IPS DF 6.9 (cell line): ENCODE measurements around the gene CRB1.

Experiments
- DNase-seq: peaks from one replicate; pipeline ENCODE4 v3.0.0-alpha.2; 2013; ENCODE audit warnings: low read depth, low spot score
- H3K27ac ChIP-seq: one replicate; pipeline ENCODE4 v1.5.1; 2013; ENCODE audit warnings: low read length, control low read depth
- H3K27me3 ChIP-seq: 2 replicates; pipeline ENCODE4 v1.6.1; 2013; ENCODE audit warnings: mild to moderate bottlenecking, low read length; ENCODE audit not compliant: control insufficient read depth, insufficient read depth
- H3K36me3 ChIP-seq: 2 replicates; pipeline ENCODE4 v1.6.1; 2013; ENCODE audit warnings: low read length; ENCODE audit not compliant: control insufficient read depth, insufficient read depth
- H3K4me1 ChIP-seq: 2 replicates; pipeline ENCODE4 v1.6.1; 2013; ENCODE audit warnings: low read length; ENCODE audit not compliant: control insufficient read depth, insufficient read depth
- H3K4me3 ChIP-seq: 2 replicates; pipeline ENCODE4 v1.5.1; 2013; ENCODE audit warnings: mild to moderate bottlenecking, low read length
- H3K9me3 ChIP-seq: 2 replicates; pipeline ENCODE4 v1.6.1; 2013; ENCODE audit warnings: low read length, inconsistent platforms; ENCODE audit not compliant: control insufficient read depth, insufficient read depth
- WGBS: extraction: QIAGEN DNeasy Blood & Tissue Kit; methylation state at CpG from one replicate; pipeline ENCODE4 v1.1.7; 2013; ENCODE audit warnings: mixed read lengths, missing lambda C conversion rate; ENCODE audit not compliant: insufficient read length, insufficient coverage; 5-methylcytosine and 5-hydroxymethylcytosine counted together

CRB1 gene

DNA sequence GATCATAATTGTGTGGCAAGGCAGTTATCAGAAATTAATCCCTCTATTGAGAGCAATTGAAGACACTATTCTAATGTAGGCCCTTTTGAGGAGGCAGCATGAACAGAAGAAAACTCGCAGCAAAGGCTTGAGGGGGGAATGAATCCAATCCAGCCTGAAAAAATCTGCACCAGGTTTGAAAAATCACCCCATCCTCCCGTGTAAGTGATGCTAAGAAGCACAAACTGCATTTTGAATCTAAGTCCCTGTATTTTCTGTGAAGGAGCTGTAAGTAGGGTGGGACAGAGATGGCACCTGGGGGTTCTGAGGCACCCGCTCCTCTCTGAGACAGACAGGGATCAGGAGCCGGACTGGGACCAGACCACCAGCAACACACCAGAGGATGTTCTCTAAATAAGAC lies at the start of gene CRB1:
TSS of gene CRB1 (plus strand) at position 241 of the 400 bp plus-strand sequence. CDS start 161 bp downstream, outside the sequence.
- Histone ChIP-seq H3K27me3 (no peaks in the 10 kb centered on the region), H3K4me3 (no peak within 1 kb of the TSS), H3K27ac (no peak within 1 kb of the TSS), H3K9me3 (no peaks in the 10 kb centered on the region), H3K36me3 (no peaks in the 10 kb centered on the region), H3K4me1 (no peaks in the 10 kb centered on the region)
- no peak for DNase-seq
- no CpG with 5 or more reads among the region's 4 CpGs for WGBS

DNA sequence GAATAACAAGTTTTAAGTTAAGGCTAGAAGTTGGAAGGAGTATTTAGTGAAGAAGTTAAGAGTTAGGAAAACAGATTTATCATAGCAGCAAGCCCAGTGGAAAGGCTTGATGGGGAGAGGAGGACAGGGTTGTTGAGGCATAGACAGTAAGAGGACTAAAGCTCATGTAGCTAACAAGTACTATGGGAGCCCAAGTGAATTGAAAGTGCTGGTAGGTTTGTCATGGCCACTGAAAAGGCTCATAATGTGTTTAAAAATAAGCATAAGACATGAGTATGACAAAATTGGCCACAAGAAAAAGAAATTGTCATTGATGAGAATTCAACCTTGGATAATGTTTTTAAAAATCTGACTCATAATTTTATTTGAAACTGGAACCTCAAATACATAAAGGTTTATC lies 49.2 kb upstream of the CRB1 start:
- DNase-seq = no peak
- no peaks in the 10 kb centered on the region for H3K9me3 ChIP-seq
- no peak overlapping the region for H3K27ac ChIP-seq

GRCh38 chr1:197222025-197222685 lies 45.9 kb upstream of the CRB1 start:
- WGBS = no CpG with 5 or more reads among the region's 21 CpGs
- Histone ChIP-seq H3K36me3 (no peaks in the 10 kb centered on the region), H3K4me3 (no peak overlapping the region), H3K9me3 (no peaks in the 10 kb centered on the region), H3K27ac (no peak overlapping the region), H3K4me1 (no peaks in the 10 kb centered on the region; the same call in 1 of the 2 replicates), H3K27me3 (no peaks in the 10 kb centered on the region)
- DNase-seq = no peak

More for the DNA sequence above, 49.2 kb upstream of the CRB1 start:
- Histone ChIP-seq H3K36me3 (no peaks in the 10 kb centered on the region), H3K4me3 (no peak overlapping the region), H3K27me3 (no peaks in the 10 kb centered on the region), H3K4me1 (no peaks in the 10 kb centered on the region; the same call in 1 of the 2 replicates)

GRCh38 chr1:197222780-197223179 lies 45.3 kb upstream of the CRB1 start:
- Histone ChIP-seq H3K36me3 (no peaks in the 10 kb centered on the region), H3K4me1 (no peaks in the 10 kb centered on the region; the same call in 1 of the 2 replicates), H3K9me3 (no peaks in the 10 kb centered on the region), H3K4me3 (no peak overlapping the region), H3K27me3 (no peaks in the 10 kb centered on the region), H3K27ac (no peak overlapping the region)
- no peak for DNase-seq
- WGBS = no CpG with 5 or more reads among the region's 2 CpGs

DNA sequence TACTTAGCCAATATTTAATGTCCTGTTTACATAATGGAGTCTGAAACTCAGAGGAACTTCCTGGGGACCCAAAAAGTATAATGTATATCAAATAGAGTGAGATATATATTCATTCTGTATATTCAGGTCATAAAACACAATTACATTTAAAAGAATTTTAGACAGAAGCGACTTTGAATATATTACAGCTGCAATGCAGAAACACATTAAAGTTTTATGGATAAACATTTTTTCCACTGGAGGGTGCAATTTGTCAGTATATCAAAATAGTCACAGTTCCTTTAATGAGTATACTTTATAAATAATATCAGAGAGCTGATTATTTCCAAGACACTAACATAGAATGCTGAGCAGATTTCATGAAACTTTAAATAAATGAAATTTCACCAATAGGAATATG lies 43.9 kb upstream of the CRB1 start:
- no CpG with 5 or more reads among the region's 1 CpG for WGBS
- Histone ChIP-seq H3K4me3 (no peak overlapping the region), H3K27me3 (no peaks in the 10 kb centered on the region), H3K9me3 (no peaks in the 10 kb centered on the region), H3K4me1 (no peaks in the 10 kb centered on the region; the same call in 1 of the 2 replicates), H3K36me3 (no peaks in the 10 kb centered on the region), H3K27ac (no peak overlapping the region)
- DNase-seq = no peak

DNA sequence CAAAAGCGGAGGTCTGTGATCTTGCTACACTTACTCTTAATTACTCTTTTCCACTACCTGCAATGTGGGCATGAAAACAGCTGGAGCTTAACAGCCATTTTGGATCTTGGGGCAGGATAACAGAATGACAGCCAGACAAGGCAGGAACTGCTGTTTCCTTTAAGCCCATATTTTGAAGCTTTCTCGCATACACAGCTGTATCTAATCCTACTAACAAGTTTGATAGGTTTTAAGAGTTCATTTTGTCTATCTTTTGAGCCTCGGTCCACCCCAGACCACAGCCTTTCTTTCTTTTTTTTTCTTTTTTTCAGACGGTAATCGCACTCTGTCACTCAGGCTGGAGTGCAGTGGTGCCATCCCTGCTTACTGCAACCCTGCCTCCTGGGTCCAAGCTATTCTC lies 42.4 kb upstream of the CRB1 start:
- no peak overlapping the region for H3K4me3 ChIP-seq
- H3K9me3 ChIP-seq = no peaks in the 10 kb centered on the region
- no peaks in the 10 kb centered on the region for H3K27me3 ChIP-seq
- H3K27ac ChIP-seq = no peak overlapping the region
- H3K4me1 ChIP-seq = no peaks in the 10 kb centered on the region; the same call in 1 of the 2 replicates
- no peaks in the 10 kb centered on the region for H3K36me3 ChIP-seq
- no peak for DNase-seq
- no CpG with 5 or more reads among the region's 5 CpGs for WGBS

DNA sequence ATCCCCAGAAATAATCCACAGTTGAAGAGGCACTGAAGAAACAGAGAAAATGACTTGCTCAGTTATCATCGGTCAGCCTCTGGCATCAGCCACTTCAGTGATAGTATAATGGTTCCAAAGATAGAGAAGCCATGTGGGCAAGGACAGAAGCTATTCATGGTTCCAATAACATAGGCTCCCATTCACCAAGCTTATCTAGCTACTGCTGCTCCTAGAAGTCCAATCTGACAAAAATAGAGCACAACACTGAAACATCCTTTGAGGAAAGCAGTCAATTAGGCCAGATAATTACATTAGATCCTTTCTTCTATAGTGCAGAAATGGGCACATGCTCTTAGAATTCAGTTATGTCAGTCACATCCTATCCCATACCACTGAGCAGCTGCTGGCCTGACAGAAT lies 33.5 kb upstream of the CRB1 start:
- no CpG with 5 or more reads among the region's 1 CpG for WGBS
- Histone ChIP-seq H3K36me3 (no peaks in the 10 kb centered on the region), H3K27ac (no peak overlapping the region), H3K4me3 (no peak overlapping the region), H3K27me3 (no peaks in the 10 kb centered on the region), H3K4me1 (no peaks in the 10 kb centered on the region), H3K9me3 (no peaks in the 10 kb centered on the region)
- no peak for DNase-seq

GRCh38 chr1:197235355-197235754 lies 32.7 kb upstream of the CRB1 start:
- H3K4me3 ChIP-seq = no peak overlapping the region
- no peaks in the 10 kb centered on the region for H3K4me1 ChIP-seq
- DNase-seq = no peak
- H3K27me3 ChIP-seq = no peaks in the 10 kb centered on the region
- no peaks in the 10 kb centered on the region for H3K9me3 ChIP-seq
- WGBS = no CpG with 5 or more reads among the region's 2 CpGs
- no peak overlapping the region for H3K27ac ChIP-seq
- H3K36me3 ChIP-seq = no peaks in the 10 kb centered on the region

GRCh38 chr1:197247465-197247864 lies 20.6 kb upstream of the CRB1 start:
- WGBS = no CpG with 5 or more reads among the region's 1 CpG
- H3K9me3 ChIP-seq = no peaks in the 10 kb centered on the region
- no peak overlapping the region for H3K4me3 ChIP-seq
- no peaks in the 10 kb centered on the region for H3K27me3 ChIP-seq
- H3K27ac ChIP-seq = no peak overlapping the region
- no peak for DNase-seq
- H3K4me1 ChIP-seq = no peaks in the 10 kb centered on the region
- H3K36me3 ChIP-seq = no peaks in the 10 kb centered on the region

DNA sequence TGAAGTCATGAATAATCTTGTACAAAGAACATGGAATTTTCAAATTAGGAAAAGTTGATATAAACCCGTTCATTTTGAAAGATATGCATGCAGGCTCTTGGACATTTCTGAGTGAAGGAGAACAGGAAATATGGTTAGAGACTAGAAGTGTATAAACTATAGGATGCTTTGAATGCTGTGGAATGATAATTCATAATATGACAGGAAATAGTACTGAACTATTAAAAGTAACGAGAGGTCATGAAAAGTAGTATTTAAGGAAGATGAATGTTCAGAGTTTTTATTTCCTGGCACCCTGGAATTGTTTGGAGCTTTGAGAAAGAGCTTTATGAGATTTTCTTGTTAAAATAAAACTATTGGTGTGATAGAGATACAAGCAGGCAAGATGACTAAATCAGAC lies 18.7 kb upstream of the CRB1 start:
- H3K4me1 ChIP-seq = no peaks in the 10 kb centered on the region
- no peaks in the 10 kb centered on the region for H3K36me3 ChIP-seq
- H3K9me3 ChIP-seq = no peaks in the 10 kb centered on the region
- H3K27ac ChIP-seq = no peak overlapping the region
- no peak overlapping the region for H3K4me3 ChIP-seq
- H3K27me3 ChIP-seq = no peaks in the 10 kb centered on the region
- WGBS = no CpG with 5 or more reads among the region's 2 CpGs
- no peak for DNase-seq

- H3K36me3 ChIP-seq = no peaks in the 10 kb centered on the region
- no peak for DNase-seq
- no peak overlapping the region for H3K27ac ChIP-seq
- H3K4me3 ChIP-seq = no peak overlapping the region
- no peaks in the 10 kb centered on the region for H3K9me3 ChIP-seq
- H3K4me1 ChIP-seq = no peaks in the 10 kb centered on the region
- no CpG with 5 or more reads among the region's 2 CpGs for WGBS
- no peaks in the 10 kb centered on the region for H3K27me3 ChIP-seq
These were observed 17.4 kb upstream of the CRB1 start for GRCh38 chr1:197250616-197251015.
